ENCODE measurements around the gene ARF1. TPM values are rescaled to one million over a fixed set of nuclear protein-coding genes. Genes with fewer than 3 reads are reported as not detected.

Gene ARF1
- total RNA-seq, 2 donors from 2014 or later: 478 to 512 TPM

GRCh38 chr1:228074954-228075730, 7.4 kb upstream of the ARF1 start:
- Histone ChIP-seq H3K27me3 (replicated peaks; ENCODE audit: insufficient read depth) (no peaks in the 10 kb centered on the region), H3K4me1 (replicated peaks) (no peaks in the 10 kb centered on the region), H3K36me3 (no peaks in the 10 kb centered on the region), H3K4me3 (no peak overlapping the region), H3K9me3 (no peaks in the 10 kb centered on the region), H3K27ac (no peak overlapping the region)
- WGBS: 53% methylated on average over 17 of the region's 18 CpGs
- intact Hi-C loops (cut with DNase I): no loop called here
- no peak for TF ChIP-seq POLR2A (IDR thresholded peaks at IDR 0.05)
- TF ChIP-seq CTCF (IDR thresholded peaks at IDR 0.05): no peak
- TF ChIP-seq POLR2AphosphoS5 (IDR thresholded peaks at IDR 0.05): no peak
- DNase-seq (ENCODE audit: low spot score): no peak

GRCh38 chr1:228075801-228076271, 6.7 kb upstream of the ARF1 start:
- Histone ChIP-seq H3K4me3 (no peak overlapping the region), H3K9me3 (no peaks in the 10 kb centered on the region), H3K27me3 (replicated peaks; ENCODE audit: insufficient read depth) (no peaks in the 10 kb centered on the region), H3K27ac (no peak overlapping the region), H3K4me1 (replicated peaks) (no peaks in the 10 kb centered on the region), H3K36me3 (no peaks in the 10 kb centered on the region)
- TF ChIP-seq POLR2A (IDR thresholded peaks at IDR 0.05) (no peak), CTCF (IDR thresholded peaks at IDR 0.05) (no peak), POLR2AphosphoS5 (IDR thresholded peaks at IDR 0.05) (no peak)
- DNase-seq (ENCODE audit: low spot score): no peak
- WGBS: 81% methylated on average over 9 of the region's 9 CpGs
- intact Hi-C loops (cut with DNase I): no loop called here

- 72% methylated on average over 9 of the region's 9 CpGs for WGBS
- Histone ChIP-seq H3K36me3 (no peaks in the 10 kb centered on the region), H3K9me3 (no peaks in the 10 kb centered on the region), H3K27ac (no peak overlapping the region), H3K4me1 (replicated peaks) (peaks cover 7% of the 10 kb centered on the region), H3K27me3 (replicated peaks; ENCODE audit: insufficient read depth) (no peaks in the 10 kb centered on the region), H3K4me3 (no peak overlapping the region)
- no peak for TF ChIP-seq POLR2AphosphoS5 (IDR thresholded peaks at IDR 0.05)
- no peak for TF ChIP-seq CTCF (IDR thresholded peaks at IDR 0.05)
- TF ChIP-seq POLR2A (IDR thresholded peaks at IDR 0.05): no peak
- no peak for DNase-seq (ENCODE audit: low spot score)
- intact Hi-C loops (cut with DNase I): no loop called here
Observed at GRCh38 chr1:228076796-228077430, 5.6 kb upstream of the ARF1 start.

- WGBS: 64% methylated on average over 10 of the region's 10 CpGs
- intact Hi-C loops (cut with DNase I): no loop called here
- no peaks in the 10 kb centered on the region for H3K9me3 ChIP-seq
- H3K36me3 ChIP-seq: no peaks in the 10 kb centered on the region
- TF ChIP-seq POLR2AphosphoS5 (IDR thresholded peaks at IDR 0.05) (no peak), CTCF (IDR thresholded peaks at IDR 0.05) (no peak), POLR2A (IDR thresholded peaks at IDR 0.05) (no peak)
- peaks cover 7% of the 10 kb centered on the region for H3K4me1 ChIP-seq (replicated peaks)
- DNase-seq (ENCODE audit: low spot score): no peak
- no peaks in the 10 kb centered on the region for H3K27me3 ChIP-seq (replicated peaks; ENCODE audit: insufficient read depth)
- H3K27ac ChIP-seq: no peak overlapping the region
- H3K4me3 ChIP-seq: no peak overlapping the region
Observed at GRCh38 chr1:228077565-228078330, 4.8 kb upstream of the ARF1 start.
